ENCODE data around the gene BICD1.
"Not testable (repeated sequence)": the region's sequence is repeated elsewhere in the genome, so short reads cannot be mapped to it uniquely, and the experiment has no call there.

The BICD1 gene

DNA sequence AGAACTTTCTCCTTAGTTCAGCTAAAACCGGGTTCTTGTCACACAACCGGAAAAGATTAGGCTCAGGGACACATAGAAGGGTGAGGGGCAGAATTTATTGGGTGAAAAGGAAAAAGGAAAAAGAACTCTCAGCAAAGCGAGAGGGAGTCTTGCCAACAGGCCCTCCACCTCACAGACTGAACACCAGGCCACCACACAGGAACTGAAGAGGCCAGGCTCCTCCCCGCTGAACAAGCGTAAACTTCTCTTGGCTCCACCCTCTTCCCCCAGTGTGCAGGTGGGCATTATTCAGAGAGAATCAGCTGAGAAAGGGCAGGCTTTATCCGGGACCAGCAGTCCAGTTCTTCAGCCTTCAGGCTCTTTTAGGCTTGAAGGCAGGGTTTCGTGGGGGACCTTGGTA lies 167.1 kb downstream of the BICD1 start:
- H3K4me3 ChIP-seq (ENCODE audit: low read depth, low read length): no peak overlapping the region
- TF ChIP-seq, protein P1, sequence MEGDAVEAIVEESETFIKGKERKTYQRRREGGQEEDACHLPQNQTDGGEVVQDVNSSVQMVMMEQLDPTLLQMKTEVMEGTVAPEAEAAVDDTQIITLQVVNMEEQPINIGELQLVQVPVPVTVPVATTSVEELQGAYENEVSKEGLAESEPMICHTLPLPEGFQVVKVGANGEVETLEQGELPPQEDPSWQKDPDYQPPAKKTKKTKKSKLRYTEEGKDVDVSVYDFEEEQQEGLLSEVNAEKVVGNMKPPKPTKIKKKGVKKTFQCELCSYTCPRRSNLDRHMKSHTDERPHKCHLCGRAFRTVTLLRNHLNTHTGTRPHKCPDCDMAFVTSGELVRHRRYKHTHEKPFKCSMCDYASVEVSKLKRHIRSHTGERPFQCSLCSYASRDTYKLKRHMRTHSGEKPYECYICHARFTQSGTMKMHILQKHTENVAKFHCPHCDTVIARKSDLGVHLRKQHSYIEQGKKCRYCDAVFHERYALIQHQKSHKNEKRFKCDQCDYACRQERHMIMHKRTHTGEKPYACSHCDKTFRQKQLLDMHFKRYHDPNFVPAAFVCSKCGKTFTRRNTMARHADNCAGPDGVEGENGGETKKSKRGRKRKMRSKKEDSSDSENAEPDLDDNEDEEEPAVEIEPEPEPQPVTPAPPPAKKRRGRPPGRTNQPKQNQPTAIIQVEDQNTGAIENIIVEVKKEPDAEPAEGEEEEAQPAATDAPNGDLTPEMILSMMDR (IDR thresholded peaks at IDR 0.05; ENCODE audit: low read depth, low read length): no peak

DNA sequence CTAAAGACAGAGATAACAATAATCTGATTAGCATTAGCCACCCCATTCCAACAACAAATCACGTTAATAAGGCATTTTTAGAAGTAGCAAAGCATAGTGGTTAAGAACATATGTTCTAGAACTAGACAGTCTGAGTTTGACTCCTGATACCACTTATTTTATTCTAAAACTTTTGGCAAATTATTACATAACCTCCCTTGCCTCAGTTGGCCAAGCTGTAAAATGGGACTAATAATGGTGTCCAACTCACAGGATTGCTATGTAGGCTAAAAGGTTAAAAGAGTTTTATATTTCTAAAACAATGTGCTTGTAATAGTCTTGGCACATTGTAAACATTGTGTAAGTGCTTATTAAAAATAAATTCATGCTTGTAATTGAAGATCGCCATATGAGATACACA lies 168.0 kb downstream of the BICD1 start:
- H3K4me3 ChIP-seq (ENCODE audit: low read depth, low read length): no peak overlapping the region
- TF ChIP-seq, protein P1 (IDR thresholded peaks at IDR 0.05; ENCODE audit: low read depth, low read length): no peak

DNA sequence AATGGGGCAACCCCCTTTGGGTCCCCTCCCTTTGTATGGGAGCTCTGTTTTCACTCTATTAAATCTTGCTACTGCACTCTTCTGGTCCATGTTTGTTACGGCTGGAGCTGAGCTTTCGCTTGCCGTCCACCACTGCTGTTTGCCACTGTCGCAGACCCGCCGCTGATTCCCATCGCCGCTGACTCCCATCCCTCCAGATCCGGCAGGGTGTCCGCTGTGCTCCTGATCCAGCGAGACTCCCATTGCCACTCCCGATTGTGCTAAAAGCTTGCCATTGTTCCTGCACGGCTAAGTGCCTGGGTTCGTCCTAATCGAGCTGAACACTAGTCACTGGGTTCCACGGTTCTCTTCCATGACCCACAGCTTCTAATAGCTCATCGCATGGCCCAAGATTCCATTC lies 168.9 kb downstream of the BICD1 start:
- not testable (repeated sequence) for H3K4me3 ChIP-seq (ENCODE audit: low read depth, low read length)

DNA sequence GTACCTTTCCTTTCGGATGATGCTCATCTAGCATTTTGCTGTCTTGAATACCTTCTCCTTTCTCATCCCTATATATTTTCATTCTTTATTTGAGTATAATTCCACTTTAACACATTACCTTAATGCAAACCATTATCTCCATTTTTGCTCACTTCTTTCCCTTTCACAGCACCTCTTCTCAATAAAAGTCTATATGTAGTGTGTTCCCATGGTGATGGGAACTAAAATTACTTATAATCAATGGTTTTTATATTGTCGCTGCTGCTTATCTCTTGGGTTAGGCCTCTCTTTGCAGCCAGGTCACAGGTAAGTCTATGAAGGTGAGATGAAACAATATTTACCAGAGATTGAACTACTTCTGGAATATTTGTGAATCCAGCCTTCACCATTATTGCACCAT lies 171.1 kb downstream of the BICD1 start:
- TF ChIP-seq, protein P1 (IDR thresholded peaks at IDR 0.05; ENCODE audit: low read depth, low read length): no peak
- H3K4me3 ChIP-seq (ENCODE audit: low read depth, low read length): no peak overlapping the region

DNA sequence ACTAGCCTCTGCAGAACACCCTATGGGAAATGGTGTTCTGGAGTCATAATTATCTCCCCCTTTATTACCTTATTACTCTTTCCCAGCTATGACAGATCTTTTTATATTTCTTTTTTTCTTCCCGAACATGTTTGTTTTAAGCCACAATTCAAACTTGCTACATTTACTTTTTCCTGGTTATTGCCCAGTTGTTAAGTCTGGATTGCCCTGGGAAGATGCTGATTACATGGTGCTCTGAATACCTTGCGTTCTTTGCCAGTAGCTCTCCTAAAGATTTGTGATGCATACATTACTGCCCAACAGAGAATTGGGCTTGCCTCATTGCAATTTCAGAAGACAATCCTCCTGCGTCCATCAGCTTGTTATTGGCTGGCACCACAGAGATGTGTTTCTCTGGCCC lies 174.5 kb downstream of the BICD1 start:
- no peak overlapping the region for H3K4me3 ChIP-seq (ENCODE audit: low read depth, low read length)
- TF ChIP-seq, protein P1 (IDR thresholded peaks at IDR 0.05; ENCODE audit: low read depth, low read length): no peak

DNA sequence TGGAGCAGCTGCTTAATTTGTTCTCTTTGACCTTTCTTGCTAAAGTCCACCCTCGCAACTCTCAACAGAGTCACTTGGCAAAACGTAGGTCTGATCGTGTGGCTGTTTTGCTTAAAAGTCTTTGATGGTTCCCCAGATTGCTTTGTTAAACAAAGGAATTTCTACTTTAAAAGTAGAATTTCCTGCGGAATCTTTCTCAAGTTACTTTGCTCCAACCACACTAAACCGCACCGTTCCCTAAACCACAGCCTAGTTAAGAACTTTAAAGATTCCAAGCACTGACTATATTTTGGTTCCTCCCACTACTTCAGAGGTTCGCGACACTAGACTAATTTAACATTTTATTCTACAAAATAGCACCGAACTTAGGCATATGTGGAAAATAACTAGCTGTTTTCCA lies 177.9 kb downstream of the BICD1 start:
- no peak overlapping the region for H3K4me3 ChIP-seq (ENCODE audit: low read depth, low read length)
- TF ChIP-seq, protein P1 (IDR thresholded peaks at IDR 0.05; ENCODE audit: low read depth, low read length): no peak

DNA sequence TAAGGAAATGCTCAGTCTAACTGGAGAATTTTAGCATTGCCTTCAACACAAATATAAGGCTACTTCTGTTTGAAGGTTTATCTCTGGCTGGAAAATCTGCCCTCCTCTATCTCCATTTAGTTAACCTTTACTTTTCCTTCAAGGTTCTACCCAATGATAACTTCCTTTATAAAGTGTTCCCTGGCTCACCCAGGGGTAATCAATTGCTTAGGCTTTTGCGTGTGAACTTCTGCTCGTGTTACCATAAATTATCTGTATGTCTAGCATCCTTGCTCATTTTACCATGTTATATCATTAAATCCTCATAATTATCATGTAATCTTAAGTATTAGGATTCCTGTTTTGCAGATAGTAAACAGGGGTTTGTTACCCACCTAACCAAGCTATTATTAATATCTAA lies 178.4 kb downstream of the BICD1 start:
- TF ChIP-seq, protein P1 (IDR thresholded peaks at IDR 0.05; ENCODE audit: low read depth, low read length): no peak
- H3K4me3 ChIP-seq (ENCODE audit: low read depth, low read length): no peak overlapping the region

DNA sequence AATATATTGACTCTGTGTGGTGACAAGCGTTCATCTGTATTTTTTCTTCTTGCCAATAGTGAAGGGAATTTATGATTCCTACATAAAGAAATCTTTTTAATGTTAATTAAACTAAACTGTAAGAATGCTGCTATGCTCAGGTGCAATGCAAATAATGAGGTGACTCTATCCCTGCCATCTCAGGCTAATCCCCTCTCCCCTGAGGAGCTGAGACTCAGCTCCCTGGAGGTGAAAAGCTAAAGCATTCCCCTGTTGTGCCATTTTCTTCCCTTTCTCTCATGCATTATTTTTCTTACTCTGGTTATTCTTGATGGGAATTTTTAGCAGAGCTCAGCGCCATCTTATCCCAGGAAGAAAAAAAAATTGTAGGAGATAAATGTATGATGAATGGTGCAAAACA lies 178.8 kb downstream of the BICD1 start:
- TF ChIP-seq, protein P1 (IDR thresholded peaks at IDR 0.05; ENCODE audit: low read depth, low read length): no peak

More for the DNA sequence above, 178.8 kb downstream of the BICD1 start:
- H3K4me3 ChIP-seq (ENCODE audit: low read depth, low read length): no peak overlapping the region
